GM12874 (cell line): ENCODE measurements around the gene RELB.

Source experiments
- TF ChIP-seq, protein P1 (sequence below): IDR thresholded peaks from 2 replicates; pipeline ENCODE4 v1.5.1; 2011; ENCODE audit warnings: low read depth, mild to moderate bottlenecking, control low read depth, low read length, moderate library complexity; ENCODE audit not compliant: insufficient read depth

Gene RELB

DNA sequence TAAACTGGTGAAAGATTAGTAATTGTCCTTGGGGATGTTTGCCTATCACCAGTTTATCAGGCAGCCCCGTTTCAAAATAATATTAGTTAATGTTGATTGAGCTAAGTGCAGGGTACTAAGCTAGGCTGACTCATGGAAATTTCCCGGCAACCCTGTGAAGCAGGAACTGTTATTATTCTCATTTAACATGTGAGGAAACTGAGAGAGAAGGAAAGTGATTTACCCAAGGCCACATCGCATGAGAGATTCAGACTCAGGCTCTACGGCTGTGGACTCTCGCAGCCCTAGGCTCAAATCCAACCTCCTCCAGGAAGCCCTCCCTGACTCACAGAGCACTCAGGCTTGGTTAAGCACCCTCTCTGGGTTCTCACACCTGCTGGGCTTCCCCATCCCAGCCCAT lies 26.4 kb upstream of the RELB start:
- TF ChIP-seq, protein P1, sequence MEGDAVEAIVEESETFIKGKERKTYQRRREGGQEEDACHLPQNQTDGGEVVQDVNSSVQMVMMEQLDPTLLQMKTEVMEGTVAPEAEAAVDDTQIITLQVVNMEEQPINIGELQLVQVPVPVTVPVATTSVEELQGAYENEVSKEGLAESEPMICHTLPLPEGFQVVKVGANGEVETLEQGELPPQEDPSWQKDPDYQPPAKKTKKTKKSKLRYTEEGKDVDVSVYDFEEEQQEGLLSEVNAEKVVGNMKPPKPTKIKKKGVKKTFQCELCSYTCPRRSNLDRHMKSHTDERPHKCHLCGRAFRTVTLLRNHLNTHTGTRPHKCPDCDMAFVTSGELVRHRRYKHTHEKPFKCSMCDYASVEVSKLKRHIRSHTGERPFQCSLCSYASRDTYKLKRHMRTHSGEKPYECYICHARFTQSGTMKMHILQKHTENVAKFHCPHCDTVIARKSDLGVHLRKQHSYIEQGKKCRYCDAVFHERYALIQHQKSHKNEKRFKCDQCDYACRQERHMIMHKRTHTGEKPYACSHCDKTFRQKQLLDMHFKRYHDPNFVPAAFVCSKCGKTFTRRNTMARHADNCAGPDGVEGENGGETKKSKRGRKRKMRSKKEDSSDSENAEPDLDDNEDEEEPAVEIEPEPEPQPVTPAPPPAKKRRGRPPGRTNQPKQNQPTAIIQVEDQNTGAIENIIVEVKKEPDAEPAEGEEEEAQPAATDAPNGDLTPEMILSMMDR: no peak

DNA sequence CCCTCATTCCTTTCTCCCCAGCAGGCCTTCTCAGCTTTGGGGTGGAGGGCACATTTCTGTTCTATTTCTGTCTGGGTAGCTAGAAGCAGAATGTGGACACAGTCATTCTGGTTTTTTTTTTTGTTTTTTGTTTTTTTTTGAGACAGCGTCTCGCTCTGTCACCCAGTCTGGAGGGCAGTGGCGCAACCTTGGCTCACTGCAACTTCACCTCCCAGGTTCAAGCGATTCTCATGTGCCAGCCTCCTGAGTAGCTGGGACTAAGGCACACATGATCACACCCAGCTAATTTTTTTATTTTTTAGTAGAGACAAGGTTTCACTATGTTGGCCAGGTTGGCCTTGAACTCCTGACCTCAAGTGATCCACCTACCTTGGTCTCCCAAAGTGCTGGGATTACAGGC lies 25.8 kb upstream of the RELB start:
- TF ChIP-seq, protein P1: no peak

DNA sequence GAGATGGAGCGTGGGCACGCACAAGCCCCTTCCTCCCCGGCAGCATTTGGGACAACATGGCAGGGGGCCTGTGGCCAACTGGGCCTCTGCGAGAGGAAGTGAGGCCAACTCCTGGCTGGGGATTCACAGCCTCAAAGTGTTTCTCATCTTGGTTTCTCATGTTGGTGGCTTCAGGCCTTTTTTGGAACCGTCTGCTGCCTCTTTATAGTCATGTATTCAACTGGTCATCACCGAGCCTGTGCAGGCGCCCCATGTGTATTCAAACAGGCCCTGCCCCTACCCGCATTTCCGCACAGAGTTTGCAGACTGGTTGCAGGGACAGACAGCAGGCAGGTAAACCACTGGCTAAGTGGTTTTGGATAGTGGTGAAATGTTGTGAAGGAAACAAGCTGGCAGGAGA lies 17.3 kb upstream of the RELB start:
- TF ChIP-seq, protein P1: no peak

DNA sequence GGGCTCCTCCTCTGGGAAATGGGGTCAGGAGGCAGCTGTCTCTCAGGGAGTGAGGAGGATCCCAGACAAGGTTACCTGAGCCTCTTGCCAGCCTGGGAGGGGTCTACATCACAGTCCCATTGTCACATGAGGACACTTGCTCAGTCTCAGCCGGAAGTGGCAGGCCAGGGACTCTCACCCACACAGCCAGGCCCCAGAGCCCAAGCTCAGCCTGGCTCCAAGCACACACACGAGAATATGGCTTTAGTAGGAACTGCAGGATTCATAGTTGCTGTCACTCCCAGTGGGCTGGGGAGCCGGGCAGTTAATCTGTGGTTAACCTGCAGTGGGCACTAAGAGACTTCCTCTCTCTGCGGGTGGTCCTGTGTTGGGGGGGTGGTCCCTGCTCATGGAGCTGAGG lies 15.8 kb upstream of the RELB start:
- TF ChIP-seq, protein P1: no peak

DNA sequence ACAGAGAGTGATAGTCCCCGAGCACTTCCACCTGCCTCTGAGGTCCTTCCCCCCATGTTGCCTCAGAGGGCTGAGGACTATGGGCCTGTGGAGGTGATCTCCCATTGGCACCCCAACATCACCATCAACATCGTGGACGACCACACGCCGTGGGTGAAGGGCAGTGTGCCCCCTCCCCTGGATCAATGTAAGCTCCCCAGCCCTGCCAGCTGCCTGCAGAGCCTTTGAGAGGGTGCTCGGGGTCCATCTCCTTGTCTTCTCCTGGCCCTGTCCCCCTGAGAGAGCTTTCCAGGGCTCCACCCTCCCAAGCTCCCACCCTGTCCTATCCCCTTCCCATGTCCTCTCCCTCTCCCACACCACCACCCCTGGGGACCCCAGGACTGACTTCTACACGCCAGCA lies 14.9 kb upstream of the RELB start:
- TF ChIP-seq, protein P1: no peak

DNA sequence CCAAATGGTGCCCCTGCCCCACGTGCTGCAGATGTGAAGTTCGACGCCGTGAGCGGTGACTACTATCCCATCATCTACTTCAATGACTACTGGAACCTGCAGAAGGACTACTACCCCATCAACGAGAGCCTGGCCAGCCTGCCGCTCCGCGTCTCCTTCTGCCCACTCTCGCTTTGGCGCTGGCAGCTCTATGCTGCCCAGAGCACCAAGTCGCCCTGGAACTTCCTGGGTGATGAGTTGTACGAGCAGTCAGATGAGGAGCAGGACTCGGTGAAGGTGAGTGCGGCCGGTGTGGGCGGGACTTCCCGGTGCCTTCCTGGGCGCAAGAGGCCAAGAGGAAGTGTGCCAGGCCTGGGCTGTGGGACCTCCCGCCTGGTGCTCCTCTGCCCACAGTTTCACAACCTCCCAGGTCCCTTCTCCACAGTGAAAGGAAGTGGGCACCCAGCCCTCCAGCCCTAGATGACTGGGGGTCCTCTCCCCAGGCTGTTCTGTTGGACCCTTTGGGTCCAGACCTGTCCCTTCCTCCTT lies 14.1 kb upstream of the RELB start:
- TF ChIP-seq, protein P1: no peak

DNA sequence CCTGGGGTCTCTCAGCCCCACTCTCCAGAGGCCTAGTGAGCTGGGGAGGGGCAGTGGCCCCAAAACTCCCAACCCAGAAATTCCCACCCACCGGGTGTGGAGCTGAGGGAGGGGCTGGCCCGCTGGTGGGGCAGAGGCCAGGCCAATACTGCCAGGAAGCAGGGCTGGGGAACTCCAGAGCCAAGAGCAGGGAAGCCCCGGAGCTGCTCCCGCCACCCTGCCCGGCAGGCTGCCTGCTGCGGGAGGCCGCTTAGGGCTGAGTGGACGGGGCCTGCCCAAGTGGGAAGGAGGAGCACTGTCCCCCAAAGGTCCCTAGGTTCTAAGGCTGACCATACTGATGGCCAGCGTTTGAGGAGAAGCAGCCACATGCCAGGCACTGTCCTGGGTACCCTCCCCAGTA lies 13.0 kb upstream of the RELB start:
- TF ChIP-seq, protein P1: no peak
